HepG2 (cell line): Measurements from ENCODE around the gene TELO2. TPM values are rescaled to one million over a fixed set of nuclear protein-coding genes. Genes with fewer than 3 reads are reported as not detected.

Experiments
- GATAD2A ChIP-seq: IDR thresholded peaks from 2 replicates; pipeline ENCODE4 v1.6.1; 2016
- GPN1 ChIP-seq: sonication (generic); formaldehyde crosslinking; IDR thresholded peaks from 2 replicates; pipeline ENCODE4 v1.5.1; 2020; ENCODE audit warnings: missing genetic modification reagents, borderline replicate concordance
- NFKBIZ ChIP-seq: IDR thresholded peaks from 2 replicates; pipeline ENCODE4 v1.6.1; 2018; ENCODE audit warnings: missing genetic modification reagents, missing compliant biosample characterization
- ZFP37 ChIP-seq: sonication (generic); formaldehyde crosslinking; IDR thresholded peaks from 2 replicates; pipeline ENCODE4 v1.4.0; 2020; ENCODE audit warnings: missing genetic modification reagents, borderline replicate concordance
- ZFX ChIP-seq: sonication (generic); formaldehyde crosslinking; IDR thresholded peaks from 2 replicates; pipeline ENCODE4 v1.4.0; 2020; ENCODE audit warnings: mild to moderate bottlenecking, low read depth, missing genetic modification reagents, moderate library complexity
- ZKSCAN1 ChIP-seq: fragments of 150-350 bp; IDR thresholded peaks from 2 replicates; pipeline ENCODE4 v1.6.1; 2014; ENCODE audit warnings: low read length
- ZMYM2 ChIP-seq: sonication (generic); formaldehyde crosslinking; IDR thresholded peaks from 2 replicates; pipeline ENCODE4 v1.8.0; 2022; ENCODE audit warnings: mild to moderate bottlenecking, missing genetic modification reagents
- ZNF101 ChIP-seq: sonication (generic); formaldehyde crosslinking; IDR thresholded peaks from 2 replicates; pipeline ENCODE4 v1.4.0; 2020; ENCODE audit warnings: mild to moderate bottlenecking, low read depth, missing genetic modification reagents, borderline replicate concordance
- ZNF776 ChIP-seq: sonication (generic); formaldehyde crosslinking; IDR thresholded peaks from 2 replicates; pipeline ENCODE4 v1.4.0; 2020; ENCODE audit warnings: mild to moderate bottlenecking, missing genetic modification reagents
- polyA plus RNA-seq, 8 experiments: library from polyadenylated mRNA; depleted of rRNA in 3 of 8; stranded (reverse) in 7 of 8; unstranded in 1 of 8; fragments of >200 nt; fragmentation: Illumina TruSeq in 4 of 8; extraction: Trizol in 4 of 8; gene quantifications; 2 replicates each; pipeline versions ENCODE4 v1.2.1 to v1.2.3, GENCODE V29; 2011 to 2016; ENCODE audit warnings: low read depth in 4 of 8, missing spikeins in 1 of 8, mixed read lengths in 1 of 8; ENCODE audit not compliant: insufficient read depth in 1 of 8
- total RNA-seq, 5 experiments: library from RNA; depleted of rRNA; stranded (reverse); fragments of >200 nt; fragmentation: Illumina TruSeq; extraction: Trizol; gene quantifications; 2 replicates each; pipeline ENCODE4 v1.2.3, GENCODE V29; 2016; ENCODE audit warnings: low read depth in 1 of 5
- TF ChIP-seq, protein P1 (sequence below): sonication (generic); formaldehyde crosslinking; conservative IDR thresholded peaks from 2 replicates; pipeline ENCODE4 v1.8.0; 2022; ENCODE audit warnings: missing genetic modification reagents
- TF ChIP-seq, protein P2 (sequence below): sonication (generic); formaldehyde crosslinking; IDR thresholded peaks from 2 replicates; pipeline ENCODE4 v1.9.0; 2022; ENCODE audit warnings: missing genetic modification reagents, mild to moderate bottlenecking, borderline replicate concordance
- TF ChIP-seq, protein P3 (sequence below): sonication (generic); formaldehyde crosslinking; IDR thresholded peaks from 2 replicates; pipeline ENCODE4 v1.5.0; 2020; ENCODE audit warnings: missing genetic modification reagents
- TF ChIP-seq, protein P4 (sequence below): sonication (generic); formaldehyde crosslinking; IDR thresholded peaks from 2 replicates; pipeline ENCODE4 v1.5.1; 2020; ENCODE audit warnings: mild to moderate bottlenecking, missing genetic modification reagents
- TF ChIP-seq, protein P5 (sequence below): IDR thresholded peaks from 2 replicates; pipeline ENCODE4 v1.6.1; 2012; ENCODE audit warnings: inconsistent platforms

Gene TELO2
- total and polyA plus RNA-seq, 2 of the 13 experiments (the other 11 are each of a cell fraction or from before 2014, with no cell fraction given), result 10.1 to 17.9 TPM

DNA sequence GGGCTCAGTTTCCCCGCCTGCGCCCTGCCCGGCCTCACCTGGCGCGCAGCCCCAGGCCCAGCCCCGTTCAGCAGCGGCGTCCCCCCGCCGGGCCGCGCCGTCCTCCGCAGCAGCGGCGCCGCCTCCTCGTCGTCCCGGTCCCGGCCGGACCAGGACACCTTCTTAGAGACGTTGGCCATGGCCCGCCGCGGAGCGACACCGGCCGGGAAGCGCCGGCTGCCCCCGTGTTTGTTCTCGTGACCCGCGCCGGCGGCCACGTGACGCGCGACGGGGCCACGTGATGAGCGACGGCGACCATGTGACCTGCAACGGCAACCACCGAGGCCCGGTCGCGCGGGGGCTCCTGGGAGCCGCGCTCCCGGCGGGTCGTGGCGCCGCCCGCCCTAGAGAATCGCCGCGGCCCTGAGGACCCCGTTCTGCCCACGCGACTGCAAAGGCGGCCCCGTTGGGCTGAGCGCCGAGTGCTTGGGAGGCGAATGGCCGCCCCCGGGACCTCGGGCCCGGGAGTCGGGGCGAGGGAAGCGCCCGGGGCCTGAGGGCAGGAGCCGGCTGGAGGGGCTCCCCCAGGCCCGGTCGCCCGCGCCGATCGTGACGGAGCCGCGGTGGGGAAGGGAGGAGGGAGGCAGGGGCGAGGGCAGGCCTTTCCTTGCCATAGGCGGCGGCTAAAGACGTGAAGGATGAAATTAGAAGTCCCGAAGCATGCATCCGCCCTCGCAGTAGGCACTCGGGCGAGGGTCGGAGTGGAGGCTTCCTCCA, 18.2 kb upstream of the TELO2 start, which contains the start of gene CLCN7 (continued):
- TF ChIP-seq, protein P1, sequence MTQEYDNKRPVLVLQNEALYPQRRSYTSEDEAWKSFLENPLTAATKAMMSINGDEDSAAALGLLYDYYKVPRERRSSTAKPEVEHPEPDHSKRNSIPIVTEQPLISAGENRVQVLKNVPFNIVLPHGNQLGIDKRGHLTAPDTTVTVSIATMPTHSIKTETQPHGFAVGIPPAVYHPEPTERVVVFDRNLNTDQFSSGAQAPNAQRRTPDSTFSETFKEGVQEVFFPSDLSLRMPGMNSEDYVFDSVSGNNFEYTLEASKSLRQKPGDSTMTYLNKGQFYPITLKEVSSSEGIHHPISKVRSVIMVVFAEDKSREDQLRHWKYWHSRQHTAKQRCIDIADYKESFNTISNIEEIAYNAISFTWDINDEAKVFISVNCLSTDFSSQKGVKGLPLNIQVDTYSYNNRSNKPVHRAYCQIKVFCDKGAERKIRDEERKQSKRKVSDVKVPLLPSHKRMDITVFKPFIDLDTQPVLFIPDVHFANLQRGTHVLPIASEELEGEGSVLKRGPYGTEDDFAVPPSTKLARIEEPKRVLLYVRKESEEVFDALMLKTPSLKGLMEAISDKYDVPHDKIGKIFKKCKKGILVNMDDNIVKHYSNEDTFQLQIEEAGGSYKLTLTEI (CRISPR knock-in tag), result no peak
- 0 out of 2 replicates have a peak, but pooled peaks have one; percentile 16 for TF ChIP-seq GATAD2A (CRISPR knock-in tag)
- TF ChIP-seq ZNF776, result peak; percentile 93; the same call in 1 of the 2 replicates
- TF ChIP-seq GPN1, result no peak; the same call in 1 of the 2 replicates
- no peak for TF ChIP-seq ZKSCAN1
- TF ChIP-seq, protein P2, sequence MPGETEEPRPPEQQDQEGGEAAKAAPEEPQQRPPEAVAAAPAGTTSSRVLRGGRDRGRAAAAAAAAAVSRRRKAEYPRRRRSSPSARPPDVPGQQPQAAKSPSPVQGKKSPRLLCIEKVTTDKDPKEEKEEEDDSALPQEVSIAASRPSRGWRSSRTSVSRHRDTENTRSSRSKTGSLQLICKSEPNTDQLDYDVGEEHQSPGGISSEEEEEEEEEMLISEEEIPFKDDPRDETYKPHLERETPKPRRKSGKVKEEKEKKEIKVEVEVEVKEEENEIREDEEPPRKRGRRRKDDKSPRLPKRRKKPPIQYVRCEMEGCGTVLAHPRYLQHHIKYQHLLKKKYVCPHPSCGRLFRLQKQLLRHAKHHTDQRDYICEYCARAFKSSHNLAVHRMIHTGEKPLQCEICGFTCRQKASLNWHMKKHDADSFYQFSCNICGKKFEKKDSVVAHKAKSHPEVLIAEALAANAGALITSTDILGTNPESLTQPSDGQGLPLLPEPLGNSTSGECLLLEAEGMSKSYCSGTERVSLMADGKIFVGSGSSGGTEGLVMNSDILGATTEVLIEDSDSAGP (CRISPR knock-in tag), result peak; percentile 67
- peak; percentile 59; the same call in 1 of the 2 replicates for TF ChIP-seq ZFP37 (CRISPR knock-in tag)
- TF ChIP-seq, protein P3, sequence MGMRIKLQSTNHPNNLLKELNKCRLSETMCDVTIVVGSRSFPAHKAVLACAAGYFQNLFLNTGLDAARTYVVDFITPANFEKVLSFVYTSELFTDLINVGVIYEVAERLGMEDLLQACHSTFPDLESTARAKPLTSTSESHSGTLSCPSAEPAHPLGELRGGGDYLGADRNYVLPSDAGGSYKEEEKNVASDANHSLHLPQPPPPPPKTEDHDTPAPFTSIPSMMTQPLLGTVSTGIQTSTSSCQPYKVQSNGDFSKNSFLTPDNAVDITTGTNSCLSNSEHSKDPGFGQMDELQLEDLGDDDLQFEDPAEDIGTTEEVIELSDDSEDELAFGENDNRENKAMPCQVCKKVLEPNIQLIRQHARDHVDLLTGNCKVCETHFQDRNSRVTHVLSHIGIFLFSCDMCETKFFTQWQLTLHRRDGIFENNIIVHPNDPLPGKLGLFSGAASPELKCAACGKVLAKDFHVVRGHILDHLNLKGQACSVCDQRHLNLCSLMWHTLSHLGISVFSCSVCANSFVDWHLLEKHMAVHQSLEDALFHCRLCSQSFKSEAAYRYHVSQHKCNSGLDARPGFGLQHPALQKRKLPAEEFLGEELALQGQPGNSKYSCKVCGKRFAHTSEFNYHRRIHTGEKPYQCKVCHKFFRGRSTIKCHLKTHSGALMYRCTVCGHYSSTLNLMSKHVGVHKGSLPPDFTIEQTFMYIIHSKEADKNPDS (CRISPR knock-in tag), result no peak
- TF ChIP-seq ZNF101 (CRISPR knock-in tag), result no peak
- TF ChIP-seq ZFX (CRISPR knock-in tag), result peak; percentile 96
- TF ChIP-seq, protein P4, sequence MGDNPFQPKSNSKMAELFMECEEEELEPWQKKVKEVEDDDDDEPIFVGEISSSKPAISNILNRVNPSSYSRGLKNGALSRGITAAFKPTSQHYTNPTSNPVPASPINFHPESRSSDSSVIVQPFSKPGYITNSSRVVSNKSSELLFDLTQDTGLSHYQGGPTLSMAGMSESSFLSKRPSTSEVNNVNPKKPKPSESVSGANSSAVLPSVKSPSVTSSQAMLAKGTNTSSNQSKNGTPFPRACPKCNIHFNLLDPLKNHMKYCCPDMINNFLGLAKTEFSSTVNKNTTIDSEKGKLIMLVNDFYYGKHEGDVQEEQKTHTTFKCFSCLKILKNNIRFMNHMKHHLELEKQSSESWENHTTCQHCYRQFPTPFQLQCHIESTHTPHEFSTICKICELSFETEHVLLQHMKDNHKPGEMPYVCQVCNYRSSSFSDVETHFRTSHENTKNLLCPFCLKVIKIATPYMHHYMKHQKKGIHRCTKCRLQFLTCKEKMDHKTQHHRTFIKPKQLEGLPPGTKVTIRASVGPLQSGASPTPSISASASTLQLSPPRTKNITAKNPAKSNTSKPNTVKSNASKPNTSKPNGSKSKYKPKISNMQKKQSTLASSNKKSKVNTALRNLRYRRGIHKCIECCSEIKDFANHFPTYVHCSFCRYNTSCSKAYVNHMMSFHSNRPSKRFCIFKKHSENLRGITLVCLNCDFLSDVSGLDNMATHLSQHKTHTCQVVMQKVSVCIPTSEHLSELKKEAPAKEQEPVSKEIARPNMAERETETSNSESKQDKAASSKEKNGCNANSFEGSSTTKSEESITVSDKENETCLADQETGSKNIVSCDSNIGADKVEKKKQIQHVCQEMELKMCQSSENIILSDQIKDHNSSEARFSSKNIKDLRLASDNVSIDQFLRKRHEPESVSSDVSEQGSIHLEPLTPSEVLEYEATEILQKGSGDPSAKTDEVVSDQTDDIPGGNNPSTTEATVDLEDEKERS (CRISPR knock-in tag), result no peak
- TF ChIP-seq NFKBIZ (CRISPR knock-in tag), result peak; percentile 56; the same call in 1 of the 2 replicates
- no peak for TF ChIP-seq ZMYM2 (CRISPR knock-in tag)
- TF ChIP-seq, protein P5, sequence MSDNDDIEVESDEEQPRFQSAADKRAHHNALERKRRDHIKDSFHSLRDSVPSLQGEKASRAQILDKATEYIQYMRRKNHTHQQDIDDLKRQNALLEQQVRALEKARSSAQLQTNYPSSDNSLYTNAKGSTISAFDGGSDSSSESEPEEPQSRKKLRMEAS, result peak; percentile 96
